Activated CD4-positive, alpha-beta T cell treated with anti-CD3 and anti-CD28 coated beads for 4 hours (primary cell): Measurements from ENCODE around the gene TXNDC16.
"Not testable (repeated sequence)": the region's sequence is repeated elsewhere in the genome, so short reads cannot be mapped to it uniquely, and the experiment has no call there.

Source experiments
- DNase-seq, 2 donors: peaks; one replicate each; pipeline ENCODE4 v3.0.0-alpha.2; 2020

The TXNDC16 gene

DNA sequence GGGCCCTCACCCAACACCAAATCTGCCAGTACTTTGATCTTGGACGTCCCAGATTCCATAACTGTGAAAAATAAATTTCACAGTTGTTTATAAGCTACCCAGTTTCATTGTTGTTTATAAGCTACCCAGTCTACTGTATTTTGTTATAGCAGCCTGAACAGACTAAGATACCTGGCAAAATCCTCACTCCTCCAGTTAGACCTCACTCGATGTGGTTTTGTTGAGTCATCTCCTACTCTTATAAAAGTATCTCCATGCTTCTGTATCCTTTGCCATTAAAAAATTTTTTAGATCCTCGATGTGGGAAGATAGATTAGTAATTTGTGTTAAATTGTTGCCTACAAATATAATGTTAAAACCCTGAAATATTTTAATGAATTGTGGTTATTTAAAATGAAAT, 16.0 kb downstream of the TXNDC16 start:
- DNase-seq, result no peak

DNA sequence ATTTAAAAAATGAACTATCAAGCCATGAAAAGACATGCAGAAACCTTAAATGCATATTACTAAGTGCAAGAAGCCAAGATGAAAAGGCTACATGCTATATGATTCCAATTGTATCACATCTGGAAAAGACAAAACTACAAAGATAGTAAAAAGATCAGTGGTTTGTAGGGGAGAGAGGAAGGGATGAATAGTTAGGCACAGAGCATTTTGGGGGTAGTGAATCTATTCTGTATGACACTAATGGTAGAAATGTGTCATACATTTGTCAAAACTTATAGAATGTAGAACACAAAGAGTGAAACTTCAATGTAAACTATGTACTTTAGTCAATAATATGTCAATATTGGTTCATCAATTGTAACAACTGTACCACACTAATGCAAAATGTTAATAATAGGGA, 20.8 kb downstream of the TXNDC16 start:
- DNase-seq, result no peak

DNA sequence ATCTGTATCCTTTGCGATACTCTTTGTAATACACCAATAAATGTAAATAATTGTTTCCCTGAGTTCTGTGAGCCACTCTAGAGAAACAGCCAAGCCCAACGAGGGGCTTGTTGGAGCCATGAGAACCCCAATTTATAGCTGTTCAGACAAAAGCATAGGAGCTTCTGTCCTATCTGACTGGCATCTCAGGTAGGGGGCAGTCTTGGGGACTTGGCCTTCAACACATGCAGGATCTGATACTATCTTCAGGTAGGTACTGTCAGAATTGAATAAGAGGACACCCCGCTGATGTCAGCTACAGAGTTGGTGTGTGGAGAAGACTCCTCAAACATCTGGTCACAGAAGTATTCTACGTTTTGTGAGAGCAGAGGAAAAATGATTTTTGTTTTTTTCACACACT, 25.3 kb downstream of the TXNDC16 start:
- no peak for DNase-seq

DNA sequence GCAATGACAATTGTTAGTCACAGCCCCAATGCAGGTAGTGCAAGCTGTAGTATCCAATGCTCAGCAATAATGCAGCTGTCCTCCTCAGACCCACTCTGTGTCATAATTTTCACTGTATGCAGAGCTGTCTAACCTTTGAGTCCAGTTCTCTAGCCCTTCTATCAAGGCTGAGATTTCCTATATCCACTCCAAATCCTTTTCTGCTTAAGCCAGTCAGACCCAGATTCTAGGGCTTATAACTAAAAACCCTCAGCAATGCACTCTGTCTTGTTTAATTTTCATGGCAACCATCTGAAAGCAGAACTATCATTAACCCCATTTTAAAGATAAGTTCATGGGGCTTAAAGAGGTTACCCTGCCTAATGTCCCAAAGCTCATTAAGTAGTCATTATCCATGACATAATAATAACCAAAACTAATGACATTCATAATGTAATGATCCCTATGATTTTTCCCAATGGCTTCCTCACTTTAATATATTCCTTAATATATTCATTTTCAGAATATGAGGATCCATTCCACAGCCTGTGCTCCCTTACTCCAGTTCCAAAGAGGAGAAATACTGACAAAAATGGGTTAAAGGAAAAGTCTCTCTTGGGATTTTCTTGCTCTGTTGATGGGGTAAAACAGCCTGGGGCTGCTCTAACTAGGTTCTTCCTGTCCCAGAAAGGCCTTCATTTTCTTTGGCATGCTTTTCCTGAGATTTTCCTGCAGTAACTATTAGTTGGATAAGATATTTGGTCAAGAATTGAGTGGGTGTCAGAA, 29.5 kb downstream of the TXNDC16 start:
- no peak for DNase-seq

DNA sequence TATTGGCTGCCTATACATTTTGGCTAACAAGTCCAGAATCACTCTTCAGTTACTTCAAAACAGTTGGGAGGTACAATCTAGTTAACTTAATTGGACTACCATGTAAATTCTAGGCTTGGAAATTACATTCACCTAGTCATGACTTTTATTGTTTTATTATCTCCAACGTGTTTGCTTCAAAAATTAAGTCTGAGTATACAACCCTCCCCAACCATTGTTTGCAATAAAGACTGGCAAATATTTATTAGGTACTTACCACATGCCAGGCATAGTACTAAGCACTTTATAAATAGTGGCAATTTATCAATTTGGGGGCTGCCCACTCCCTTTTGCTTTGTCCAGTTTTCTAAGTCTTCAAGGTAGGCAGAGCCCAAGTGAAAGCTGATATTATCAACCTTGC, 30.3 kb downstream of the TXNDC16 start:
- no peak for DNase-seq

DNA sequence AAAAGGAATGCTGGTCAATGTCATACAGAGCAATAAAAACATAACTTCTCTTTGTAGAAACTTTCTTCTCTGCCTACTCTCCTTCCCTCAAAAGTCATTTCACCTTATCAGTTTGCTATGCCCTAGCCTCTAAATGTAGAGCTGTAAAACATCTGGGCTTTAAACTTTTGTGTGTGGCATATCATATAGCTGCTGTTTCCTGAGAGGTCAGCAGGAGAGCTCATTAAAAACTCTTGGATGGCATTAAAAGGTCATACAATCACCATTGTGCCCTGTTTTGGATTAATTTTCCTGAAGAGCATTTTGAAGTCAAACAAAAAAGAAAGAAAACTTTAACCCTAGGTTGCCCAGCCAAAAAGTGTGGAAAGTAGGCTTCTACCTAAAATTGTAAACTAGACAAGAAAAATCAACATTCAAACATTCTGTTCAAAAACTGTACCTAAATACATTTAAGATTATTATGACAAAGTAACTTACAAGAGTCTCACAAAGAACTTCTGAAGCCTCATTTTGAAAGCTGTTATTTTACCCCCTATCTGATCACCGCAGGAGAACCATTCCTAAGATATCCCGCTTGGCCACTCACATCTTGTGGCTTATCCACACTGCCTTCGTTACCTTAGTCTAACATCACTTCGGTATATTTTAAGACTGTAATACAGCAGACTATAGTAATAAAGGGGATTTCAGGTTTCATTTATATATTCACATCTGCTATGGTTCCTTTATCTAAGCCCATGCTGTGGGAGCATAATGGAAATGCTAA, 38.1 kb downstream of the TXNDC16 start:
- no peak for DNase-seq

DNA sequence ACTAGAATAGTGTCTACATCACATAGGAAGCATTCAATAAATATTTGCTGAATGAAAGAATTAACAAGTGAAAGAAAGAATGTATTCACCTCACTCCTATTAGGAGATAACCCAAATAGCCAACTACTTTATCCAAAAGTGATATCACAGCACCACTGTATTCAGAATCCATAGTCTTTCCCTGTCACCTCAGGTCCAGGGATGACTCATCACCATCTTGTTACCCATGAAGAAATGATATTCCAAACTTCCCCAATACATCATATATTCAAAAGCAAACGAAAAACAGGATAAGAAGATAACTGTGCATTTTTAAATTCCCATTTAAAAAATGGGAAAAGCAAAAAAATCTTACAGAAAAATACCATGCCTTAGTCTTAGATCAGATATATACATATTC, 39.1 kb downstream of the TXNDC16 start:
- DNase-seq, result no peak

DNA sequence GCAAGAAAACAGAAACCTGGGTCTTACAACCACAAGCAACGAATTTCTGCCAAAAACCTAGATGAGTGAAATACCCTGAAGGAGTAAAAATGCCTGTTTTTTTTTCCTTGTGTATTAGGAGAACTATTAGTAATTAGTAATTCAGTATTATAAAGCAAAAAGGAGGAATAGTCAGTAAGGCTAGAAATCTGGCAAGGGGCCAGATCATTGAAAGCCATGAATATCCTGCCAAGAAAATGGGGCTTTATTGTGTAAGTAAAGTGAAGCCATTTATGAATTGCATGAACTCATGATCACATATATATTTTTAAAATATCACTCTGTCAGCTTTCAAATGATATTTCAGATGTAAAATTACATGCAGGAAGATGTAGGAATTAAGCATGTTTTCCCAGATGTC, 57.9 kb downstream of the TXNDC16 start:
- DNase-seq, result no peak

DNA sequence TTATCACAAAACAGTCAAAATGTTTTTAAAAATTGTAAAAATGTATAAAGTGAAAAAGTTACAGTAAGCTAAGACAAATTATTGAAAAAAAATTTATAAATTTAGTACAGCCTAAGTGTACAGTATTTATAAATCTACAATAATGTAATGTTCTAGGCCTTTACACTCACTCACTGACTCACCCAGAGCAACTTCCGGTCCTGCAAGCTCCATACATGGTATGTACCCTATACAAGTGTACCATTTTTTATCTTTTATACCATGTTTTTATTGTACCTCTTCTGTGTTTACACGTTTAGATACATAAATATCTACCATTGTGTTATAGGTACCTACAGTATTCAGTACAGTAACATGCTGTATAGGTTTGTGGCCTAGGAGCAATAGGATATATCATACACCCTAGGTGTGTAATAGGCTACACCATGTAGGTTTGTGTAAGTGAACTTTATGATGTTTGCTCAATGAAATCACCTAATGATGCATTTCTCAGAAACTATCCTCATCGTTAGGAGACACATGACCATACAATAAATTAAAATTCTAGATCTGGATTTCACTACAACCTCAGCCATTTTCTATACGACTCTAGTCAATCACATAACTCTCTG, 66.8 kb downstream of the TXNDC16 start:
- DNase-seq, result no peak

DNA sequence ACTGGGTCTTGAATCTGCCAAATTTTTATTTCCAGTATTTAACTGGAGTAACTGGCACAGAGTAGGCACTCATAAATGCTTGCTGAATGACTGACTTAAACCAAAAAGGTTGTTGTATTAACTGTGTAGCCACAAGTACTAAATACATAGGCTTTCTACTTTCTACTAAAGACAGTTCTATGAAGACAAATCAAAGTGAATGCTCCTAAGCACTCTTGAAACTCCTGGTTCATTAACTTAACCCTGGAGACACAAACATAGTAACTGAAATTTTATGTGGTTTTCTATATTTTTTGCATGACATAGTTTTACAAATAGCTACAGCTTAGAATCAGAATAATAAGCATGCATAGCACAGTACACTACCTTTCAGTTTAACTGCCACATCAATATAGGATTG, 70.4 kb downstream of the TXNDC16 start:
- no peak for DNase-seq

DNA sequence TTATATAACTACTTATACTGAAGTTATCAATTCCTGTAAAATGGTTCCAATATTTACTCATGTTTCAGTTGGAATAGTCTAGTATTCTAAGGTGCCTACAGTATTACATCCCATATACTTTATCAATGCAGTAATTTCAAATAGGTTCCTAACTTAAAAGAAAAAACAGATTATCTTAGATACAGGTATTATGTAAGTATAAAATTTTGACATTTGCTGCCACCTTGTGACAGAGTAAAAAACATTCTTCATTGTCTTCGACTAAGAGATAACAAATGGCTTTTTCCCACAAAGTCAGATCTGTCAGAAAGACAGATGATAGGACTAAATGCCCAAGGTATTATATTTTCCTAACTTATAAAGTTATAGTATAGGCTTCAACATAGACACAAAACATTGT, 78.7 kb downstream of the TXNDC16 start:
- DNase-seq, result peak in 1 of 2 donors; percentile 5

DNA sequence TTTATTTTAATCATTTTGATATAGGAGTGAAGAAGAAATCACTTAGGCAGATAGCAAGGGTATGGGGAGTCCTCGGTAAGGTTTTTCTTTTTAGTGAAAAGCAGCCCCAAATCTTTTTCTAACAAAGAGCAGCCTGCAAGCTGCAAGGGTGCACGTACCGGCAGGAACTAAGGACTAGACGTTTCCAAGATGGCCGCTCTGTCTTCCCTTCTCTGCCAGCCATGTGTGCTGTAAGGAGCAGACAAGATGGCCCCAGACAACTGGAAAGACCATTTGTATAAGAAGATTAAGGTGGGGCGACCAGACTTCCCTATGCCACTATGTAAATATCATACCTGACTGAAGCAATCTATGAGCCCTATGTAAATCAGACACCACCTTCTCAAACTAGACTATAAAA, 79.6 kb downstream of the TXNDC16 start:
- DNase-seq, result no peak

DNA sequence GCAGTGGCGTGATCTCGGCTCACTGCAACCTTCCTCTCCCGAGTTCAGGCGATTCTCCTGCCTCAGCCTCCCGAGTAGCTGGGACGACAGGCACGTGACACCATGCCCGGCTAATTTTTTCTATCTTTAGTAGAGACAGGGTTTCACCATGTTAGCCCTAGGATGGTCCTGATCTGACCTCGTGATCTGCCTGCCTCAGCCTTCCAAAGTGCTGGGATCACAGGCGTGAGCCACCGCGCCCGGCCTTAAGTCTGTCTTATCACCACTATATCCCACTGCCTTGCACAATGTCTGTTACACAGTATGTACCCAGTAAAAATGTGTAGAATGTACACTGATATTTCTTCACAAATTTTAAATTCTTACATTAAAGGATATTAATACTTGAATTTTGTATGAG, 80.1 kb downstream of the TXNDC16 start:
- not testable (repeated sequence) for DNase-seq

DNA sequence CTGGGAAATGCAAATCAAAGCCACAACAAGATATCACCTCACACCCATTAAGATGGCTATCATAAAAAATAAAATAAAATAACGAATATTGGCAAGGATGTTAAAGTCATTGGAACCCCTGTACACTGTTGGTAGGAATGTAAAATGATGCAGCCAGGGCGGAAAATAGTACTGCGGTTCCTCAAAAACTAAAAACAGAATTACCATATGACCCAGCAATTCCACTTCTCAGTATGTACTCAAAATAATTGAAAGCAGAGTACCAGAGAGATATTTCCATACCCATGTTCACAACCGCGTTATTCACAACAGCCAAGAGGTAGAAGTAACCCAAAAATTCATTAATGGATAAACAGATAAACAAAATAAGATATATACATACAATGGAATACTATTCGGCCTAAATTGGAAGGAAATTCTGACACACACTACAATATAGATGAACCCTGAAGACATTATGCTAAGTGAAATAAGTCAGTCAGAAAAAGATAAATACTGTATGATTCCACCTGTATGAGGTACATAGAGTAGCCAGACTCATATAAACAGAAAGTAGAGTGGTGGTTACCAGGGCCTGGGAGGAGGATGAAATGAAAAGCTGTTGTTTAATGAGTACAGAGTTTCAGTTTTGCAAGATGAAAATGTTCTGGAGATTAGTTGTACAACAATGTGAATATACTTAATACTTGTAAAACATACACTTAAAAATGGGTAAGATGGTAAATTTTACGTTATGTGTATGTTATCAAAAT, 84.6 kb downstream of the TXNDC16 start:
- no peak for DNase-seq

DNA sequence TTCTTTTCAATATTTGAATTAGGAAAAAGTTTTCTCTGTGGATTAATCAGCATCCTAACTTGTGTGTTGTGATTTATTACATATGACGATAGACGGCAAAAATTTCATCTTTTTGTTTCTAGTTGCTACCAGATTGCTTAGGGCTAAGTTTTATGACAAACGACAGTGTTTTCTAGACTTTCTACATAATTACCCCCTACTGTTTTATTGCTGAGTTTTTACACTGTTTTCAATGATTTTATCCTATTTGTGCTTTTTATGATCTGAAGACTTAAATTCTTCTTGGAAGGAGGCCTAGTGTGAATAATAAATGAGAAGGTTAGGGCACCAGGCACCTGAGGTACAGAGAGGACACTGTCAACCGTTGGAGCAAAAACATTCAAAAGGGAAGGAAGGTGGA, 88.1 kb downstream of the TXNDC16 start:
- no peak for DNase-seq

DNA sequence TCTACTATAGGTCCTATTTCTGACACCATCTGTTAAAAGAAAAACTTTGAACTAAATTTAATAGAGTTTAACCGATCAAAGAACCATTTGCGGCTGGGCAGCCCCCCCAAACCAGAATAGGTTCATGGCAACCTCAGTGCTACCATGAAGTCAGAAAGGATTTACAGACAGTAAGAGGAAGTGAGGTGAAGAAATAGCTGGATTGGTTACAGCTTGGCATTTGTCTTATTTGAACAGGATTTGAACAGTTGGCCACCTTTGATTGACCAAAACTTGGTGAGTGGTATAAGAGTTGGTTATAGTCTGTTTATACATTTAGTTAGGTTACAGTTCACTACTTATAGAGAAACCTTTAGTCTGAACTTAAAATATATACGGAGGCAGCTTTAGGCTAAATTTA, 88.9 kb downstream of the TXNDC16 start:
- DNase-seq, result no peak

DNA sequence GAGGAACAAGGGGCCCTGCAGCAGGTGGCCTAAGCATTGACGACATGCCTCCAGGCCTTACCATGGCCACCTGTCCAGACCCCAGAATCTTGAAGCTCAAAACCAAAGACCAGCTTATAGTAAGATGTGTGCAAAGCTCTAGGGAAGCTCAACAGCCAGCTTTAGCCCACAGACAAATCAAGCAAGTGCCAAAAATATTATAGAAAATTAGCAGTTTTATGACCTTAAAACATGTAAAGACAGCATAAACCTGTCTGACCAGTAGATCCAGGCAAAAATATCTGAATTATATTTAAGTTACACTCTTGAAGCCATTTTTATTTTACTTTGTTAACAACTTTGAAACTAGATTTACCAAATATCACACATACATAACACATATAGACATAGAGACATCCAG, 90.6 kb downstream of the TXNDC16 start:
- DNase-seq, result no peak

DNA sequence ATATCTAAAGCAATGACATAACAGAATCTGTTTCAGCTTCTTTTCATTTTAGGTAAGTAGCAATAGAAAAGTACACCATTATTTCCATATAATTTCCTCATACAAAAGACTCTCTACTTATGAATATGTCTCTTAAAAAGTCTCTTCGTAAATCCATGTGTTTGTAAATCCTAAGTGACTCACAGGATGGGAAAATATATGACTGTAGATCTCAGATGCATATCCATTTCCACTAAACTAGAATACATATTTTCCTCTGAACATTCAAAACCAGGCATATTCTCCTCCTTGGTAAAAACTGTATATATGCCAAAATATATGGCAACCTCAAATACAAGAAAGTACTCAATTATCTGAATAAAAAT, 93.6 kb downstream of the TXNDC16 start:
- DNase-seq, result no peak

DNA sequence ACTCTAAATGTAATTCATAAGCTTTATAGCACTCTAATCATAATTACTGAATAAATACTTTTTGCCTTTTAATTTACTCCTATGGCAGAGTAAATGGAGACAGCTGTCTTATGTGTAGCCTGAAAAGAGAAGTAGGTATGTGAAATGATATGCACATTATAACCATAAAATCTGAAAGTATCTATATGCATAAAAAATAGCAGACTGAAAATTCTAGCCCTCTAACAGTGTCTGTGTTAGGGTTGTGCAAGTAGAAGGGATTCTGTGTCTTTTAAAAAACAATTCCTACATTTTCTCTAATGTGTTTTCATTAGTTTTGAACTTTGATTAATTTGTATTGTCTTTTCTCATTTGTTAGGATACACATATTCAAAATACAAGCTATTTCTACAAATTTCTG, 94.9 kb downstream of the TXNDC16 start:
- DNase-seq, result no peak

DNA sequence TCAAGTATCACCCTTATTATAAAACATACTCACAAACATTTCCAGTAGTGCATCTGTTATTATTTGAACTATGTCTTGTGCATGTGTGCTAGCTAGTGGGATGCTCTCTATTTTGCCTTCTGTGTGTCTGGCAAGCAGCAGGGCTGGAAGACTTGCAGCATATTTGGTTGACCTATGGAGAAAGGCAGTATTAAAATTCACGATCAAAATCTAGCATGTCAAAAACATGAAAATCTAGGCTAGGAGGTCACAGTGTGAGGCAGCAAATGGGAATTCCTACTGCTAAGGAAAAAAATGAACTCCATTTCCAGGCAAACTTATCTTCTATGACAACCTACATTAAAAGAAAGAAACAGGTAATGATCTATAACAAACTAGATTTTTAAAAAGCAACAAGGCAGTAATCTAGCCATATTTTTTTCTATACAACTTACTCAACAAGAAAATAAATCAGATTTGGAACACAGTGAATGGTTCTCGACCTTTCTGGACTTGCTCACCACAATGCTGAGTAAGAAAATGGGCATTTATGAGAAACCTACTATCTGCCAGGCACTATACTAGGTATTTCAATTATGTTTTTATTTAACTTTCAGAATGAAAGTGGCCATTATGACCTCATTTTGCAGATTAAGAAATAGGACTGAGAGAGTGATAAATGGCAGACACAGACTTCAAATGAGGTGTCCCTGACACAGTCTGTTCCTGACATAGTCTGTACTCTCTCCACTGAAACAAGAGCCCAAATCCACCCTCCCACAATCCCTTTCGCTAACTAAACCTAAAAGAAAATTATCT, 96.8 kb downstream of the TXNDC16 start:
- DNase-seq, result no peak

DNA sequence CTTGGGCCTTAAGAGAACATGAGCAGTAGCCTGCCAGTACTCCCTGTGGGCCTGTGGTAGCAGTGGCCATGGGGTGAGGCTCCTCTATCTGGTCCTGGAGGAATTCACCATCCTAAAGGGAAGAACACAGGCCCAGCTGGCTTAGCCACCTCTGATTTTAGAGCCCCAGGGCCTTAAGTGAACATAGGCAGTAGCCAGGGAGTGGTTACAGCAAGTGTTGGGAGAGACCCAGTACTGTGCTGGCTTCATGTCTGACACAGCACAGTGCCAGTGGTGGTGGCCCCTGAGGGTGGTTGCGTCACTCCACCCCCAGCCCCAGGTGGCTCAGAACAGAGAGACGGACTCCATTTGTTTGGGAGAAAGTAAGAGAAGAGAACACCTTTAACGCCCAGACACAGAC, 105.1 kb downstream of the TXNDC16 start:
- no peak for DNase-seq

DNA sequence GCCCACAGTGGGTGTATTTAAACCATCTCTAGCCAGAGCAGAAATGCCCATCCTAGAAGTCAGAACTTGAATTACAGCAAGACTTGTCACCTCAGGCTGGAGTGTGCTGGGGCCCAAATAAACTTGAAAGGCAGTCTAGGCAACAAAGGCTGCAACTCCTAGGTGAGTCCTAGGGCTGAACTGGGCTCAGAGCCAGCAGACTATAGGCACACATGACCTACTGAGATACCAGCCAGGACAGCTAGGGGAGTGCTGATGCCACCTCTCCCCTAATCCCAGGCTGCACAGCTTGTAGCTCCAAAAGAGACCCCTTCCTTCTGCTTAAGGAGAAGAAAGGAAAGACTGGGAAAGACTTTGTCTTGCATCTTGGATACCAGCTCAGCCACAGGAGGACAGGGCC, 106.0 kb downstream of the TXNDC16 start:
- no peak for DNase-seq

DNA sequence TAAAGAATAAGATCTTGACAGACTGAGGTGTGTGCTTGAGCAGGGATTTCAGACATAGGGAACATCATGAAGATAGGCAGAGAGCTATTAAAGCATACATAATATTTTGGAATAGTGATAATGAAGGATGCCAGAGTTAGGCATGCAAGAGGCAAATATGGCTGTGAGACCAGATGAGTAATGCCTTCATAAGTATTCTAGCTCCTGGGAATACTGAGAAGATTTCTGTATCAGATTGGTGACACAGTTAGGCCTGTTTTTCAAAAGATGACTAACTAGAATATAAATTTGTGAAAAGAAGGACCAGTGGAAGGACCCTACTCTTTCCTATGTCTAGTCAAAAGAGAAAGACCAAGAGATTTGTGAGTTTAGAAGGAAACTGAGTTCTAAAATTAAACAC, 108.8 kb downstream of the TXNDC16 start:
- DNase-seq, result no peak
